Stimulated activated CD8-positive, alpha-beta memory T cell treated with anti-CD3 and anti-CD28 coated beads, Interleukin-15, amount 100 ng/mL, for 1 hour (primary cell): ENCODE measurements around the gene SYT5.
"Not testable (repeated sequence)": the region's sequence is repeated elsewhere in the genome, so short reads cannot be mapped to it uniquely, and the experiment has no call there.

Source experiments
- DNase-seq: peaks from one replicate; pipeline ENCODE4 v3.0.0-alpha.2; 2020; ENCODE audit warnings: low read depth

SYT5 gene

DNA sequence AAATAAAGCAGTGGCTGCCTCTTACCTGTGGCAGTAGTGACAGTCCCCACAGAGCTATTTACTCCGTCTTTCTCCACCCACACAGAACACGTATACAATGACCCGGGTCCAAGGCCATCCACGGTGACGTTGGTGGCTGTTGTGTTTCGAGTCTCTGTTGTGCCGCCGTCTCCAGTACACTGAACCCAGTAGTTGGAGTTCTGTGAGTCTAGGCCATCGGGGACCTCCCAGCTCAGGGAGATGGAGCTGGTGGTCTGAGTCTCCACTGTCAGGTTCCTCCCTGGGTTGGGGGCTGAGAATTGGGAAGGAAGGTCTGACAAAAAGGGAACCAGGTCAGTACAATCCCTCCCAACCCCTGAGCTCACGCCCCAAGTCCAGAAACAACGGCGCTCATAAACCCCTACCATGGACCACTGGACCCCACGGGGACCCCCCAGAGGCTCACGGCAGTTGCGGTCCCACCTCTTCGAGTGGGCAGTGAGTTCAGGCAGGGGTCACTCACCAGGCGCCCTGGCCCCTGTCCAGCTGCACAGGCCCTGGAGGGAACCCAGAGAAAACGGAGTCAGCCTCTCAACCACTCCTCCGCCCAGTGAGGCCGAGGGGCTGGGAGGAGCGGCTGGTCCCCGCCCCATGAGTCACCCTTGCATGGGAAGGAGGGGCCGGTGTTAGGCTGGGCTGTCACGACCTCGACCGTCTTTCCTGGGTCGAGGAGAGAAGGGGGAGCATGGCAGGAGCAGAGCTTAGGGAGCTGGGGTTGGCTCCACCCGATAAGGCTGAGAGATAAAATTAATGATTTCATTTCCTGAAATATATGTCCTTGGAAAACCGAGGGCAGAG lies 26.8 kb upstream of the SYT5 start:
- DNase-seq: no peak

DNA sequence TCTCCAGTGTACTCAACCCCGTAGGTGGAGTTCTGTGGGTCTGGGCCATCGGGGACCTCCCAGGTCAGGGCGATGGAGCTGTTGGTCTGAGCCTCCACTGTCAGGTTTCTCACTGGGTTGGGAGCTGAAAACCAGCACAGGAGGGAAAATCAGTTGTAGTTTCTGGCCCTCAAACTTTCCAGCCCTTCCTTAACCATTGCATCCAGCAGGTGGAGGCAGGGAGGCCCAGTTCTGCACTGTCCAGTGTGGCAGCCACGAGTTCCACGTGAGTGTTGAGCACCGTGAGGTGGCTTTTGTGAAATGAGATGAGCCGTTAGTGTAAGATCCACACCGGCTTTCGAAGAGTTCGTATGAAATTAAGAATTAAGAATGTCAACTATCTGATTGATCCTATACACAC lies 22.1 kb upstream of the SYT5 start:
- not testable (repeated sequence) for DNase-seq

DNA sequence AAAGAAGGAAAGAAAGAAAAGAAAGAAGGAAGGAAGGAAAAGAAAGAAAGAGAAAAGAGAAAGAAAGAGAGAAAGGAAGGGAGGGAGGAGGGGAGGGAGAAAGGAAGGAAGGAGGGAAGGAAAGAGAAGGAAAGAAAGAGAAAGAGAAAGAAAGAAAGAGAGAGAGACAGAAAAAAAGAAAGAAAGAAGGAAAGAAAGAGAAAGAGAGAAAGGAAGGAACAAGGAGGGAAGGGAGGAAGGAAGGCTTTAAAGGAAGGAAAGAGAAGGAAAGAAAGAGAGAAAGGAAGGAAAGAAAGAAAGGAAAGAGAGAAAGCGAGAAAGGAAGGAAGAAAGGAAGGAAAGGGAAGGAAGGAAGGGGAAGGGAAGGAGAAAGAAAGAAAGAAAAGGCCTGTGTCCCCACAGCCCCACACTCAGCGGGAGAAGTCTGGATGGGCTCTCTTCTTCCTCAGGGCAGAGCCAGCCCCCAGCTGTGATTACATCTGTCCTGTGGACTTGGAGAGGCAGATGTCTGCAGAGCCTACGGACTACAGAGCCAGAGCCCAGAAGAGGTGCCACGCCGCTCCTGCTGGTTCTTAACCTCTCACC lies 19.6 kb upstream of the SYT5 start:
- no peak for DNase-seq

DNA sequence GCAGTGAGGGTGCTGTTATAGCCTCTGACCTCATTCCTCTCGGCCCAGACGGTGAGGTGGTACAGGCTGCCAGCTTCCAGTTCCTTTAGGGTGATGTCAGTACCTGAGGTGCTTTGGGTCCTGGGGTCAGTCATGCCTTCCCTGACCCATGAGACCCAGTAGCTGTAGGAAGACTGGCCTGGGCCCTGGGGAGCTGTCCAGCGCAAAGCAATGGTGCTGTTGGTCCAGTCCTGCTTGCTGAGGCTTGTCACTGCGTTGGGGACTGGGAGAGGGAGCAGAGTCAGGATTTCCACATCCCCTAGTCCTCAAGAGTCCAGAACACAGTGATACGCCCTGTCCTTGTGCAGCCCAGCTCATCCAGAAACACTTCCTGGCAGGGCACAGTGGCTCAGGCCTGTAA lies 18.6 kb upstream of the SYT5 start:
- DNase-seq: no peak

DNA sequence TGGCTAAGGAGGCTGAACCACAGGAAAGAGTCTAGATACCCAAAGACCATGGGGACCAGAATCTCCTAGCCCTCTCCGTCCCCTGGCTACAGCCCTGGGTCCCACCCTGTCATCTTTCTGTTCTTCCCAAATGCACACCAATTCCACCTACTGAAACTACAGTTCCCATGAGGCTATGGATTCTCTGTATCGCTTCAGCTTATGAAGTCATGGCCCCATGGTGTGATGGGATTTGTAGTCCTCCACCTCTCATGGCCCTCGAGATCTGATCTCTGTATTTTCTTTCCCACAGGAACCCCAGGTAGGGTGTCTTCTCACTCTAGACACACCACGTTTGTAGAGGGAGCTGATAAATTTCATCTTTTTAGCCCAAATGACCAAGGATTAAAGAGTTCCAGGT lies 17.4 kb upstream of the SYT5 start:
- no peak for DNase-seq

DNA sequence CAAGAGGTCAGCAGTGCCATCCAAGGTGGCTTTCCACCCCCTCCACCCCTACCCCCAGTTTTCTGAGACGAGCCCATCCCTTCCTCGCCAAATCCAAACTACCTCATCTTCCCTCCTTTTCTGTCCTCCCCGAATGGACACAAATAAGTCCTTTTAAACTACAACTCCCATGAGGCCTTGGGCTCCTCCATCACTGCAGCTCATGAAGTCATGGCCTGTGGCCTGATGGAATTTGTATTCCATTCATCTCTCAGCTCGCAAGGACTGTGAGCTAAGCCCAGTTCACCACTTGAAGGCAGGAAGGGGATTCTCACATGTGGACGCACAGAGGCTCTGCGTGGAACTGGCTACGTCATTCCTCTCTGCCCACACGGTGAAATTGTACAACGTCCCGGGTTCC lies 16.7 kb upstream of the SYT5 start:
- DNase-seq: no peak

DNA sequence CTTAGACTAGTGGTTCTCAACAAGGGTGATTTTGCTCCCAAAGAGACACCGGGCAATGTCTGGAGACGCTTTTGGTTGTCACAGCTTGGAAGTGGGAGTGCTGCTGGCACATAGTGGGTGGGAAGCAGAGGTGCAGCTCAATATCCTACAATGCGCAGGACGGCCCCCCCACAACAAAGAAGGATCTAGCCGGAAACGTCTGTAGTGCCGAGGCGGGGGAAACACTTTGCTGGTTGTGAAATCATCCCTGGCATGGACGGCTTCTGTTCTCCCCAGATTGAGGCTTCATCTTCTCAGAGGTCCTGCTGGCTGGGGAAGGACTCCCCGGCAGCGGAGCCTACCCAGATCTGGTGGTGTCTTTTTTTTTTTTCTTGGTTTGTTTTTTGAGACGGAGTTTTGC lies 13.4 kb upstream of the SYT5 start:
- no peak for DNase-seq

DNA sequence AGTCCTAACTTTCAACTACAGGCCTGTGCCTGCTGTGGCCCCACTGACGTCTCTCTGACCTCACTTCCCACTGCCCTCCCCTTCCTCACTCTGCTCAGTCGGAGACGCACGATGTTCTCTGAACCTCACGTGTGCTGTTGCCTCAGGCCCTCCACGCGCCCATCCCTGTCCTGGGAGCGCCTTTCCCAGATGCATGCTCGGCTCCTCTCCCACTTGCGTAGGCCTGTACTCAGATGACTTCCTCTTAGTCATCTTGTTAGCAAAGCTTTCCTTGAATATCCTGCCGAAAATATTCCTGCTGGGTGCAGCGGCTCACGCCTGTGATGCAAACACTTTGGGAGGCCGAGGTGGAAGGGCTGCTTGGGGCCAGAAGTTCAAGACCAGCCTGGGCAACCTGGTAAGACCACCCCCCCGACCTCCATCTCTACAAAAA lies 9.3 kb upstream of the SYT5 start:
- DNase-seq: no peak

DNA sequence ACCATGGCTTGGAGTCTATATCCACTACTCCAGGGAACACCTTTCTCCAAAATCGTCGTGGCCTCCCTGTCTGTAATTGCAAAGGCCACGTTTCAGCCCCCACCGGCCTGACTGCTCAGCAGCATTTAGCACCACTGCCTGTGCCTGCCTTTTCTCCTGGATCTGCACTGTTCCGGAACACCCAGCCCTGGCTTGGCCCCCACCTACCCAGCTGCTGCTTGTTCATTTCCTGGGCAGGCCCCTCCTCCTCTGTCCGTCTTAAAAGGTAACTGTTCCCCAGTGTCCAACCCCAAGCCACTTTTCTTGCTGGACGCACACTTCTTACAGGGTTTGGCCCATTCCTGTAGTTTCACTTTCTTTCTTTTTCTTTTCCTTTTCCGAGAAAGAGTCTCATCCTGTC lies 8.5 kb upstream of the SYT5 start:
- DNase-seq: no peak

DNA sequence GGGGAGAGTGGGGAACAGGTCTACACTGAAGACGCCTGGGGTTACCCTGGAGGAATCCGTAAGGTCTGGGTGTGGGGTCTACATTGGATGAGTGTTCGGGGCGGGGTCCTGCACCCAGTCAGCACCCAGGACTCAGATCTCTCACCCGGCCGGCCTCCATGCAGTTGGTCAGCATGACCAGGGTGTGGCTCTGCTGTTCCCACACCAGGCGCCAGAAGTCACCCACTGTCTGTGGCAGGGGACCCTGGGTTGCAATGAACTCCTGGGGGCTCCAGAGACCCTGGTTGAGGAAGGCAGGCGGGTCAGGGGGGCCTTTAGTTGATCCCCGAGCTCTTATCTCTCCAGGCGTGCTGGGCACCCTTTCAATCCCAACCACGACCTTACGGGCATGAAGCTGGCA lies 6.0 kb upstream of the SYT5 start:
- DNase-seq: no peak

DNA sequence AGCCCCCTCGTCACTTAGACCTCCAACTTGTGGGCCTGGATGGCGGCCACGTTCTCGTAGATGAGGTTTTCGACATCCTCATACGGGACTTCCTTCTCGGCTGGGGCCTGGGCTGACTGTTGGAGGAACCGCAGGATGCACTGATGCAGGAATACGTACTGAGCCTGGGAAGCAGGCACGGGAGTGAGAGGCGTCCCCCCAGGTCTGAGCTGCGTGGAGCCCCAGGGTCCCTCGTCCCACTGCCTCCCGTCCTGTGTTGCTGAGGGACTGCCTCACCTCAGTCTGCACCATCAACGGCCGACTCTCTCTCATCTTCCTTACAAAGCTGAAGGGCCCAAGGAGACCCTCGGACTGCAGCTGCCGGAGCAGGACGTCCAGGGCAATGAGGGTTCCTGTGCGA lies 1.7 kb upstream of the SYT5 start:
- DNase-seq: no peak

DNA sequence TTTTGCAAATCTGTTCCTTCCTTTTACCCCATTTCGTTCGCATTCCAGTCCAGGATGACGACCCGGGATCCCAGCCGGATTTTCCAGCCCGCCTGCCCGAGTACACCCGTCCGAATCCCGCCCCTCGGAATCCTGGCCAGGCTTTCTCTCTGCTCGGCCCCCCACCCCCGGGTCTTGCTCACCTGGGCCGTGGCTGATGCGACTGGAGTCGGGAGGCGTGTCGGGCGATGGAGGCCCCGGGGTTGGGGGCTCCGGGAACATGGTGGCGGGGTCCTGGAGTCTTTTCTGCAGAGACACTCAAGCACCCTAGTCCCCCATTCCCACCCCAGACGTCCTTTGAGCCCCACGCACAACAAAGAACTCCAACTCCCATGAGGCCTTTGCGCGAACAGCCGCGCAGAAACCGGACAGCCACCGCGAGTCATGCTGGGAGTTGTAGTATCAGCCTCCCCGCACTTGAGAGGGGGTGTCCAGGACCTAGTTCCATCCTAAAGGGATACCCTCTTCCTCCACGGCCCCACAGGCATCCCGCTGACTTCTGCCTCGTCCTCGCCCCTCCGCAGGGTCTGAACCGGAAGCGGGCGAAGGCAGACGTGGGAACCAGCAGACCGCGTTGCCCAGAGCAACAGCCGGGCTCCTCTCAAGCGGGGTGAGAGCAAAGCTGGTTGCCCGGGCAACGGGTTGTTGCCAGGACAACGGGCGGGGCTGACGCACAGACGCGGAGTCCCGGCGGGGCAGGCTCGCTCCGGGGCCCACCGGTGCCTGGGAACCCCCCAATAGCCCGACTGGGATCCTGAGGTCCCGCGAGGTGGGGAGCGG lies 1.1 kb downstream of the SYT5 start:
- peak; percentile 83 for DNase-seq

DNA sequence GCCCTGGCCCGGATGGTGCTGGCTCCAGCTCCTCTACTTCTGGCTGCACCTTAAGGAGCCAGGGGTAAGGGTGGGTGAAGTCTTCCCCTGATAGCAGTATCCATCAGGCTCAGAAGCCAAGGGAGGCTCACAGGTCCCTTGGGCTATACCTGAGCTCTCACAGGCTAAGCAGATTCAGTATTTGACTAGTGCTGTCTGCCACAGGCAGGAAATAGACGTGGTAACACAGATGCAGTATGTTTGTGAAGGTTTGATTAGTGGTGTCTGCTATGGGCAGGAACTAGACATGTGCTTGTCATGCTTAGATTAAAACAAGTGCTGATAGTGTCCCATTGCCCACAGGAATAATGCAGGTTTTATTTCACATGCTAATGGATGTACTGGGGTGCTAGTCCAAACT lies 4.0 kb downstream of the SYT5 start:
- no peak for DNase-seq

DNA sequence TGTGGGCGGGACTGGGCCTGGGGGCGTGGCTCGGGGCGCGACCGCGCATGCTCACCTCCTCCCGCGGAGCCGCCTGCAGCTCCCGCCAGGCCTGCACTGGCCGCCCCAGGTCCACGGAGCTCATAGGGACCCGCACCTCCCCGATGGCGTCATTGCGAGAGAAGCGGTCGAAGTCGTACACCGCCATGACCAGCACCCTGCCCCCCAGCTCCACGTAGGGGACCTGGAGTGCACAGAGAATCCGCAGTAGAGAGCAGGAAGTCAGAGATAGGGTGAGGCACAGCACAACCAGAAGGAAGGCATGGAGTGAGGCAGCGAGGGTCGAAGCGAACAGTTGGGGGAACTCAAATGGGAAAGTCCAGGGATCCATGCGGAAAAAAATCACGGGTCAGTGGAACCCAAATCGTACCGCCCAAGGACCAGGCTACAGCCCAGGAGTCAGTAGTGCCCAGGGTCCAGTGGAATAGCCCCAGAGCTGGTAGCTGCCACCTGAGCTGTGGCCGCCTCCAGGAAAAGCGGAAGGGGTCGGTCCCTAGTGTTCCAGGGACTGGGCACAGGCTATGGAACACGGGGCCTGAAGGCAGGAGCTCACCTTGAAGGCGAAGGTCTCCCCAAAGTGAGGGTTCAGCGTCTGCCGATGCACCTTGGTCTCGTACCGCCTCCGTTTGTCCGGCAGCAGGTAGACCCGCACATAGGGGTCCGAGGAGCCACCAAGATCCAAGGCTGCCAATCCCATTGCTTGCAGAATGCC lies 4.8 kb downstream of the SYT5 start:
- no peak for DNase-seq

DNA sequence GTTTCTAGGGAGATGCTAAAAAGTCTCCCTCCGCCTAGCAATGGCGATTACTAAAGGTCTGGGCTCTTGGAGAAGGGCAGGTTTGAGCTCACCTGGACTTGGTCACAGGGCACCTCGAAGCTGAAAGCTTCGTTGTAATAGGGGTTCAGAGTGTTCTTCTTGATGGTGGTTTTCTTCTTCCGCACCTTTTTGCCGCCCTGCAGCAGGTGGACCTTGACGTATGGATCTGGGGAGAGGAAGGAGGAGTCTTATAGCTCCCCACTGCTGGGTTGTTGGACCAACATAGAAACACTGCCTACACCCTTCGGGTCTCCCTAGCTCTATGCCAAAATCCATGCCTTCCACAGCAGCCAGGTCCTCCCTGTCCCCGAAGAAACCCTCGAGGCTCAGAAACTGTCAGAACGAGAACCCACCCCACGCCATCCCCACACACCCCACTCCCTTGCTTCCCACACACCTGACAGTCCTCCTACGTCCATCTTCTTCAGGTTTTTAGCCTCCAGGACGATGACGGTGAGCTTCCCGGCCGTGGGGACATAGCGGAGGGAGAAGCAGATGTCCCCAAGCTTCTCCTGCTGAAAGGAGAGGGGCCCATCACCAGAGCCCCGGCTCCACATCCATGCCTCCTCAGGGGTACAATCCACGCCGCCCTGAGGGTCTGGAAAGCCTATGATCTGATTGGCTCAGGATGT lies 5.5 kb downstream of the SYT5 start:
- DNase-seq: no peak

DNA sequence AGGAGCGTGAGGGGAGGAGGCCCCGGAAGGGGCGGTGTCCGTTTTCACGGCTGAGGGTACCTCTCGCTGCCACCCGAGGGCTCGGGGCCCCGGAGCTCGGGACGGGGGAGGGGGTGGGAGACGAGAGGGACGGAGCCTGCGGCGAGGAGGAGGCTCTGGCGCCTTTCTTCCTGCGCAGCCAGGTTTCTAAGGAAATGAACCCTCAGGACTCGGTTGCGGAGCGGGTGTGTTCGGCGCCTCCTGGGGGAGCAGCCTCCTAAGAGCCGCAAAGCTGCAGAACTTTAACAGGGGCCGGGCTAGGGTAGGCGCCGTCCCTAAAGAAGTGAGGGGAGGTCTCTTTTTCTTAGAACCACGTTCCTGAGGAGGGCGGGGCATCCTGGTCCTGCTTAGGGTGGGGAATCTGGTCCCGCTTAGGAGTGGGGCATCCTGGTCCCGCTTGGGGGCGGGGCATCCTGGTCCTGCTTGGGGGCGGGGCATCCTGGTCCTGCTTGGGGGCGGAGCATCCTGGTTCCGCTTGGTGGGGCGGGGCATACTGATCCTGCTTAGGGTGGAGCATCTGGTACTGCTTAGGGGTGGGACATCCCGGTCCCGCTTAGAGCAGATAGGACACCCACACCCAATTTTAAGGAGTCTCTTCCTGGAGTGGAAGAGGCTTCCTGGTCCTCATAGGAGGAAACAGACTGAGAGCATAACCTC lies 6.2 kb downstream of the SYT5 start:
- peak; percentile 4 for DNase-seq

DNA sequence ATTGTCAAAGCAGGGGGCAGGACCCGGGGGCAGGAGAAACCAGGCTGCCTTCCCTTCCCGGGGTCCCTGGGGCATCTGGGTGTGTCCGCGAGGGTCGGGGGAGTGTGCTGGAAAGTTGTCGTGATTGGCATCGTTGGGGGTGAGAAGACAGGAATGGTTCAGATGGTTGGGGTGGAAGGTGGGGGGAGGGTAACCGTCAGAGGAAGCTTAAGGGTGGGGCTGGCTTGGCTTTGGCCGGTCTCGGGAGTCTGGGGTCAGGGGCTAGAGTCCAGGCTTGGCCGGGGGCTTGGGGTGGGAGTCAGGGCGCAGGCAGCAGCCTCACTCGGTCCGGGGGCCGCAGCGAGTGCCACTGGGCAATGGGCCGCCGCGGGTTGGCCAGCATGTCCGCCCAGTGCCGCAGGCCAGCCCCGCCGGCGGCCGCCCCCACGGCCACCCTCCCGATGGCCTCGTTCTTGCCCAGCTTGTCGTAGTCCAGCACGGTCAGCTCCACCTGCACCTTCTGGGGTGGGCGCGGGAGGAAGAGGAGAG lies 6.8 kb downstream of the SYT5 start:
- no peak for DNase-seq

DNA sequence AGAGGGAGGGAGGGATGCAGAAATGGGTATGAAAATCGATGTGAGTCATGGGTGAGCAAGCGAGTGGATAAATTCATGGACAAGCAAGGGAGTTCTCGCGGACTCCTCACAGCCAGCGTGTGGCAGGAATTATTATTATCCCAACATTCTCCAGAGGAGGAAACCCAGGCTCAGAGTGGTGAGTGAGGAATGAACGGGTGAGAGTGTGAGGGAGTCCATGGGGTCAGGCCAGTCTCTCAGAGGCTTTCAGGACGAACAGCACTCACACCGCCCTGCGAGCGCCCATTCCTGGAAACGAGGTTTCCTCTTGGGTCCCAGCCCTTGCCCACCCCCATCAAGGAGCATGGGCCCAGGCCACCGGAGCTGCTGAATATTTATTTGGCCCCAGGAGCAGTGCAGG lies 7.3 kb downstream of the SYT5 start:
- DNase-seq: no peak

DNA sequence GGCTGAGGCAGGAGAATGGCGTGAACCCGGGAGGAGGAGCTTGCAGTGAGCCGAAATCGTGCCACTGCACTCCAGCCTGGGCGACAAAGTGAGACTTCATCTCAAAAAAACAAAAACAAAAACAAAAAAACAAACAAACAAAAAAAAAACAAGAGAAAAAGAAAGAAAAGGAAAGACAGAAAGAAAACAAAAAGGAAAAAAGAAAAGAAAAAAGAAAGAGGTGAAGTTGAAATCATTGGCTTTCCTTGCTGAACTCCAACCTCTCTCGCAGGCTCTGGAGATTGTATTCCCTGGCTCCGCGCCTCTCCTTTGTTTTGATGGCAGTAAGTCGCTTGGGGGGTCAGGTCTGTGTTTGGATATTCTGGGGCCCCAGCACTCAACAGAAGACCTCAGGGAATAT lies 7.8 kb downstream of the SYT5 start:
- not testable (repeated sequence) for DNase-seq

DNA sequence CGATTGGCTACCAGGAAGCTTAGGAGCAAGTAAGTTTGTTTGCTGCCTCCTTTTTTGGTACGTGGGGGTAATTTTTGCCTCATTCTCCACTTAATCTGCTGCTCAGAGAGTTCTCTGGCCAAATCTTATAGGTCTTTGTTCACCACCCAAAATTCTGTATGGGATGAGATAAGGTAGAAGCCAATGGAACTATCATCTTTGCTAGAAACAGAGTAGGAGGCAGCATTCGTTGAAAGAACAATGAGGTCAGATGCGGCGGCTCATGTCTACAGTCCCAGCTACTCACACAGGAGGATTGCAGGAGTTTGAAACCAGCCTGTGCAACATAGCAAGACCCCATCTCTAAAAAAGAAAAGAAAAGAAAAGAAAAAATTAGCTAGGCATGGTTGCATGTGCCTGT lies 8.6 kb downstream of the SYT5 start:
- DNase-seq: no peak

DNA sequence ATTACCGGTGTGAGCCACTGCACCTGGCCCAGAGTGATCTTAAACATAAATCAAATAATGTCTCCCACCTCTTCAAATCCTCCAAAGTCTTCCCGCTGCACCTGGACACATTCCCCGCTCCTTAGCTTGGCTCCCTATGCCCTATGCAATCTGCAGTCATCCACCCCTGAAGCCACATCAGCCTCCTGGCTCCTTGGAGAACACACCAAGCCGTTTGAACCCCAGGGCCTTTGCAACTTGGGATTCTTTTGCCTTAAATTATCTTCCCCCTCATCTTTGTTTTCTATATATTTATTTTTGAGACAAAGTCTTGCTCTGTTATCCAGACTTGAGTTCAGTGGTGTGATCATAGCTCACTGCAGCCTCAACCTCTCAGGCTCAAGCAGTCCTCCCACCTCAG lies 11.0 kb downstream of the SYT5 start:
- DNase-seq: no peak
